Stimulated activated CD8-positive, alpha-beta memory T cell treated with anti-CD3 and anti-CD28 coated beads, Interleukin-15, amount 100 ng/mL, for 48 hours (primary cell): Measurements from ENCODE around the gene HS1BP3.
A peak's percentile ranks its signal among the peaks of the same experiment; 100 is the strongest.

ENCODE experiments used
- DNase-seq, 2 donors: peaks; one replicate each; pipeline ENCODE4 v3.0.0-alpha.2; 2020; ENCODE audit warnings: low read depth in 2 of 2

Gene HS1BP3

GRCh38 chr2:20664431-20665242 lies 13.7 kb upstream of the HS1BP3 start:
- no peak for DNase-seq

DNA sequence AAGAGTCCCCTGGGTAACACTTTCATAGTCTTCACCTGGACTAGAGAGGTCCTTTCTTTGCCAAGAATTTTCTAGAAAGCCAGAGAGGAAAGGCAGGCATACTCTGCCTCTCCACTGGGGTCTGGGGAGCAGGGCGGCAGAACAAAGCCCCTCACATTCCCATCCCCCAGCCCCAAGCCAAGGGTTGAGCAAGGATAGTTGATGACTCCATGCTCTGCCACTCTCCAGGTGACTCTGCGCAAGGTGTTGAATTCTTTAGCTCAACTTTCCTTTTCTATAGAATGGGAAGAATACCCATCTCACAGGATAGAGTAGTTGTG lies 13.1 kb upstream of the HS1BP3 start:
- DNase-seq = no peak

DNA sequence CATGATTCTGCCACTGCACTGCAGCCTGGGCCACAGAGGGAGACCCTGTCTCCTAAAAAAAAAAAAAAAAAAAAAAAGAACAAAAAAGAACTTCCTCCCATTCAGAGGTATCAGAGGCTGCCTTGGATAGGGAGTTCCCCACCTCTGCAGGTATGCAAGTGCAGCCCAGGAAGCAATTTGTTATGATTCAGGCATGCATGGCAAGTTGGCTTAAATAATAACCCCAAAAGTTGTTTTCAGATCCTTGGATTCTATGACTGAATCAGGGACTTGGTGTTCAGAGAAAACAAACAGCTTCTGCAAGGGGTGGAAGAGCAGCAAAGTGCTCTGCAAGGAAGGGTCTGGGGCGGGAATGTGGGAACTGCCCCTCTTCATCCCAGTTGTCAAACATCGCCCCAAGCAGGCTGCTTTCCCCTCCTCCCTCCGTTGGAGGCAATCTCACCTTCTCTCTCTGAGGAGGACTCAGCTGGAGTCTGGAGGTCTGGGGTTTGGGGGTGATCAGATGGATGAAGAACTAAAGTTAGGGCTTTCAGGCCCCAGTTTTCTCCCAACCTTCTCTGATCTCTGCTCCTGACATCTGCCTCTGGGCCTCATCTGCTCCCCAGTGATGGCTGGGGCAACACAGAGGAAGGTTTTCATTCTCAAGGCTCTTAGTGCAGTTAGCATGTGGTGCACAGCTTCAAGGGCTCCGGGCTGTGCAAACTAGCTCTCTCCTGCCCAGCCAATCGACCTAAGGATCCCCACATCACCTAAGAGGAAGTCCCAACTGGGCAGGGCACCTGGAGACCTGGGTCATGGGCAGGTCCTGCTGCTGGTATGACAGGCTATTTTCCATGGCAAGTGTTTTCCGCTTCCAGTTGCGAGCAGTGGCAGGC lies 12.5 kb upstream of the HS1BP3 start:
- no peak for DNase-seq

DNA sequence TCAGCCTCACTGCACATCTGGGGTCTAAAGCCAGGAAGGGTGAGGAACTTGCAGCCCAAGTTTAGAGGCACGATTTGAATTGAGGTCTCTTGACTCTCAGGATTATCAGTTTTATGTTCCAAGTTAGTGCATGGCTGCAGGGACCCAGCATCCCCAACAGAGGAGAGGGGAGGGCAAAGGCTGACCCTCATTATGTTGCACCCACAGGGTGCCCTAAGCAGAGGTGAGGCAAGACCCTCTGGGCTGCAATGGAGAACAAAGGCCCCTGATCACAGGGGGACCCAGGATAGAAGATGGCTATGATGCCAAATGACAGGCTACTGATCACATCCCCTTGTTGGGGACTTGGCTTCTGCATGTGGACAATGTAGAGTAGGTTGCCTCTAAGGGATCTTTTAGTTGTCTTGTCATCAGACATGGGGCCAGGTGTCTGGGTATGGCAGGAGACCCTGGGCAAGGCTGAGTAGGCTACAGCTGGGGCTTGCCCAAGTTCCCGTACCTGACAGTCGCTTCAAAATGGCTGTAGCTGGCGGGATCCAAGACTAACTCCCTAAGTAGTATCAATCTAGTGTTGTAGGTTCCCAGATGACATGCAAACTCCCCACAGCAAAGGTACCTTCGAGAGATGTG lies 11.5 kb upstream of the HS1BP3 start:
- no peak for DNase-seq

DNA sequence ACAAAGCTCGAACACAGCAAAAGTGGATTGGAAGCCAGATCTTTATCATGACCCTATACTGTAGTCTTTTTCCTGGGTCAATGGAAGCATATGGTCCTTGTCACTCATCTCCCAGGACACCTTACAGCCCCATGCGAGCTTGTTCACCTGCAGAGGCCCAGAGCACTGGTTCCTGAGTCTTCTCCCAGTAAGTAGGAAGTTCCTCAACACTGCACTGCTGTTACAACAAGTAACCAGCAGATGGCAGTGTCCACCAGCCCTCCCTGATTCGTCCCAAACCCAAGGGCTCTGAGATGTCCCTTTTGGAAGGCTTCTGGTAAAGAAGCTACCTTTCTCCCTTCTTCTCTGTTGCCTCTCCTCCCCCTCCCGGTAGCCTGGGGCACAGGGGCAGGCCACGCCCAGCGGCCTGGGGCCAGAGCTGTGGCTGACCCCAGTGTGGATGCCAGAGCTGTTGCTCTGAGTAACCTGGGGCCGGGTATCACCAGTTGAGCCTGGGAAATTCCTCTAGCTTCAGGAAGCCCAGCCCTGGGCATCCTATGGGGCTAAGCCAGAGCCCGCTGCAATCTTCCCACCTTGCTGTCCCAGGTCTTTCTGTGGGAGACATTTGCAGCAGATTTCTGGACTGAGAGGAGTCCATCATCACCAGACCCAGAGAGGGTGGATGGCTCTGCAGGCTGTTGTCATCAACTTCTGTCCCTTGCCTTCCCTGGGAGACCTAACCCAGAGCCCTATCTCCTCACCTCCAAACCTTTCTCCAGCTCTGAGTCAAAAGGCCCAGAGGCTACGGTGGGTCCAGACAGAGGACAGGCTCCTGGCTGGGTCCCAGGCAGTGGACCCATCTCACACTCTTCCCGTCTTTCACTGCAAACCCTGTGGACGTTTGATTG lies 10.8 kb upstream of the HS1BP3 start:
- DNase-seq = peak; percentile 38 to 39

DNA sequence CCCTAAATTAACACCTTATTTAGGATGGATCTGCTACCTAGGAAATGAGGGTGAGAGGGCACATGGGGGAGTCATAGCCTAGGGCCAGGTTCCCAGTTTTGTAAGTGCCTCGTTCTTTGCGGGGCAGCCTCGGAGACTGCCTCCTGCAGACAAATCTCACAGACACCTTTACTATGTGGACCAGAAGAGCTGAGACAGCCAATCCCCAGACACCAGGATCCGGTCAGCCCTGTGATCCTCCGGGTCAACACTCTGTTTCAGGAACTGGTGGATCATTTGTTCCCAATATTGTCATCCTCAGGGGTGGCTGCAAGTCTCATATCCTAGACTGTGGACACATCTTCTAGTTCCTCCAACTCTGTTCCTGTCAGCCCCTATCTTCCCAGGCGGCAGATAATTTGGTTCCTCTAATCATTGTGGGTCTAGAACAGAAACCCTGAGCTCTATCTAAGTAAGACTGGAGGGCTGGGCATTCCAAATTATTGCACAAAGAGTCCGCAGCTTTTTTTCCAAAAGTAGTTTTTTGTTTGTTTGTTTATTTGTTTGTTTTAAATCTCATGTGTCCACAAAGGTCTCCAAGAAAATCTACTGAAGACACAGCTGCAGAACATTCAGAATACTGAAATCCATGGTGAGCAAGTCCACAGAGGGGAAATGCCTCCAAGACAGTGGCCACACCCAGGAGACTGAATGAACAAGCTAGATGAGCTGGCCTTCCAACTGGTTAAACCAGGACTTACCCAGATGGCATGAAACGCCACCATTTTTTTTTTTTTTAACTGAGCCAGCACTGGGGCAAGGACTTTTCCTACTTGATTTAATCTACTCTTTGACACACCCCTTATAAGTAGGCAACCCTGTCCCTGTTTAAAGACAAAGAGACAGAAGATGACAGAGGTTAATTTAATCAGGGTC lies 9.9 kb upstream of the HS1BP3 start:
- no peak for DNase-seq

DNA sequence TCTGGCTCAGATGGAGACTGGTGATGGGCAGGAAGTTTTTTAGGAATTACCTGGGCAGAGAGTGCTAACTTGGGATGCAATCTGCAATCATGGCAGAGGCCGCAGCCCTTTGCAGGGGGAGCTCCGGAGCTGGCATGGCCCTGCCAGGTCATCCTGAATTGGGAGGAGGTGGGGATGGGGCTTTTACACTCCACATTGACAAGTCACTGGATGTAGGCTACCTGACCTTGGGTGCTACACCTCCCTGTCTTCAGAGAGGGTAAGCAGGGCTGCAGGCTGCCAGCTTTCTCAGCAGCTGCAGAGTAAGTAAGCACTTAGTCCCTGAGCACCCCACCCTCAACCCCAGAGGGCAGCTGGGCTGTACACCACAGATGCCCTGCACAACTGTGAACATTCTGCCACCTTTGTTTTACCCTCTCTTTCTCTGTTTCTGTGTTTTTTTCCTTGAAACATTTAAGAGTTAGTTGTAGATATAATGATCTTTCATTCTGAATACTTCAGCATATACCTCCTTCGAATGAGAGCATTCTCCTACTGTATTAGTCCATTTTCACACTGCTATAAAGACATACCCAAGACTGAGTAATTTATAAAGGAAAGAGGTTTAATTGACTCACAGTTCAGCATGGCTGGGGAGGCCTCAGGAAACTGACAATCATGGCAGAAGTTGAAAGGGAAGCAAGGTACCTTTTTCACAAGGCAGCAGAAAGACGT lies 6.8 kb upstream of the HS1BP3 start:
- DNase-seq = no peak

GRCh38 chr2:20656561-20656960 lies 5.7 kb upstream of the HS1BP3 start:
- no peak for DNase-seq

GRCh38 chr2:20654535-20654813 lies 3.6 kb upstream of the HS1BP3 start:
- DNase-seq = no peak

- no peak for DNase-seq
Observed at GRCh38 chr2:20653695-20654534, 3.0 kb upstream of the HS1BP3 start.

GRCh38 chr2:20652673-20653575 lies 2.0 kb upstream of the HS1BP3 start:
- DNase-seq = no peak

GRCh38 chr2:20652141-20652540 lies 1.2 kb upstream of the HS1BP3 start:
- DNase-seq = no peak

- no peak for DNase-seq
Observed at GRCh38 chr2:20651731-20652099, 817 bp upstream of the HS1BP3 start.

DNA sequence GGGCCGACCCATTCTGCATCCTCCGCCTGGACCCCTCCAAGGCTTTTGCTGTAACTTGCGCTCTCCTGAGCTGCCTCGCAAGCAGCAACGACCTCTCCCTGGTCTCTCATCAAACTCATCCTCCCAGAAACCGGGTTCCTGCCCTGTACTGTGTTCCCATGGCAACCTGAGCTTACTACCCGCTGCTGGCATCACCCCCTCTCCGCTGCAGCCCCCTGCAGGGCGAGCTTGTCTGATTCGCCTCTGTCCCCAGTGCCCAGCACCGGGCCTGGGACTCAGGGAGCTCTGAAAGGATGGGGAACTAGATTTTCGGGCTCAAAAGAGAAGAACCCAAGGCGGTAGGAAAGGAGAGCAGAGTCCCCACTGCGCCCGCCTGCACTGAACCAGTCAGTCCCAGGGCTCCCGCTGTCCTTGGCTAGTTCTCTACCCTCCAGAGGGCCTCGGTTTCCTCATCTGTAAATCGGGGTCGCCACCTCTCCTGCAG lies 463 bp downstream of the HS1BP3 start:
- DNase-seq = no peak

GRCh38 chr2:20649976-20650375 lies 922 bp downstream of the HS1BP3 start:
- DNase-seq = no peak

GRCh38 chr2:20649576-20649975 lies 1.3 kb downstream of the HS1BP3 start:
- no peak for DNase-seq

GRCh38 chr2:20648831-20649230 lies 2.1 kb downstream of the HS1BP3 start:
- DNase-seq = no peak

DNA sequence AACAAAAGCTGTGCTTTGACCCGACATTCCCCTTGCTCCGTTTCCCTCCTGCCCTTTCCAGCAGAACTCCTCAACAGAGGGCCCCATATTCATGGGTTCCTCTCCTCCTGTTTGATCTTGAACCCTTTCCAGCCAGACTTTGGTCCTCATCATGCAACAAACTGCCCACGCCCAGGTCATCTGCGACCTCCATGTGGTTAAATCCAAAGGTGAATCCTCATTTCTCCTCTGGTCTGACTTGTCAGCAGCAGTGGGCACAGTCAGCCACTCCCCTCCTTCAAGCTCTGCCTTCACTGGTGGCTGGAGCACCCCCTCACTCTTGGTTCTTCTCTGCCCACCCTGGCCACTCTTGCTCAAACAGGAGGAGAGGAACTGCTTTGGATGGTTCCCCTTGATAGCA lies 2.7 kb downstream of the HS1BP3 start:
- DNase-seq = no peak
